ENCODE measurements around the gene FHDC1. TPM values are rescaled to one million over a fixed set of nuclear protein-coding genes. Genes with fewer than 3 reads are reported as not detected.

FHDC1 gene
- total RNA-seq, 1 experiment from 2014 or later, result 0.95 TPM

- DNase-seq, result no peak
- ChIA-PET POLR2A (ENCODE audit: unreplicated experiment) (no interaction called here), CTCF (no interaction called here)
- Histone ChIP-seq H3K27ac (ENCODE audit: low read length) (no peak overlapping the region), H4K20me1 (ENCODE audit: low read length) (no peaks in the 10 kb centered on the region), H3K79me2 (ENCODE audit: low read length) (no peaks in the 10 kb centered on the region), H3K36me3 (ENCODE audit: low read depth, low read length) (no peaks in the 10 kb centered on the region), H3K4me3 (ENCODE audit: low read length) (no peak overlapping the region), H2AFZ (ENCODE audit: low read length) (no peak overlapping the region), H3K4me1 (ENCODE audit: insufficient read depth, low read length) (no peaks in the 10 kb centered on the region), H3K9me3 (ENCODE audit: low read length) (no peaks in the 10 kb centered on the region), H3K9ac (ENCODE audit: low read length) (no peak overlapping the region), H3K9me2 (replicated peaks; ENCODE audit: low read length) (no peaks in the 10 kb centered on the region), H3K4me2 (ENCODE audit: low read length) (no peak overlapping the region), H3F3A (ENCODE audit: low read length, unreplicated experiment) (no peaks in the 10 kb centered on the region), H3K27me3 (ENCODE audit: low read length) (no peaks in the 10 kb centered on the region)
- TF ChIP-seq EZH2phosphoT487 (IDR thresholded peaks at IDR 0.05; ENCODE audit: borderline replicate concordance, low read length), result no peak
- TF ChIP-seq, protein P1, sequence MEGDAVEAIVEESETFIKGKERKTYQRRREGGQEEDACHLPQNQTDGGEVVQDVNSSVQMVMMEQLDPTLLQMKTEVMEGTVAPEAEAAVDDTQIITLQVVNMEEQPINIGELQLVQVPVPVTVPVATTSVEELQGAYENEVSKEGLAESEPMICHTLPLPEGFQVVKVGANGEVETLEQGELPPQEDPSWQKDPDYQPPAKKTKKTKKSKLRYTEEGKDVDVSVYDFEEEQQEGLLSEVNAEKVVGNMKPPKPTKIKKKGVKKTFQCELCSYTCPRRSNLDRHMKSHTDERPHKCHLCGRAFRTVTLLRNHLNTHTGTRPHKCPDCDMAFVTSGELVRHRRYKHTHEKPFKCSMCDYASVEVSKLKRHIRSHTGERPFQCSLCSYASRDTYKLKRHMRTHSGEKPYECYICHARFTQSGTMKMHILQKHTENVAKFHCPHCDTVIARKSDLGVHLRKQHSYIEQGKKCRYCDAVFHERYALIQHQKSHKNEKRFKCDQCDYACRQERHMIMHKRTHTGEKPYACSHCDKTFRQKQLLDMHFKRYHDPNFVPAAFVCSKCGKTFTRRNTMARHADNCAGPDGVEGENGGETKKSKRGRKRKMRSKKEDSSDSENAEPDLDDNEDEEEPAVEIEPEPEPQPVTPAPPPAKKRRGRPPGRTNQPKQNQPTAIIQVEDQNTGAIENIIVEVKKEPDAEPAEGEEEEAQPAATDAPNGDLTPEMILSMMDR (conservative IDR thresholded peaks at IDR 0.05; ENCODE audit: low read depth, low read length), result no peak
- TF ChIP-seq EZH2 (IDR thresholded peaks at IDR 0.05; ENCODE audit: low read length, unreplicated experiment), result no peak
- intact Hi-C loops (cut with micrococcal nuclease), result no loop called here
- no peak for ATAC-seq
- no TSS peak for BruUV-seq (replicated peaks)
Observed at GRCh38 chr4:153026591-153027346, 90.6 kb downstream of the FHDC1 start.

DNA sequence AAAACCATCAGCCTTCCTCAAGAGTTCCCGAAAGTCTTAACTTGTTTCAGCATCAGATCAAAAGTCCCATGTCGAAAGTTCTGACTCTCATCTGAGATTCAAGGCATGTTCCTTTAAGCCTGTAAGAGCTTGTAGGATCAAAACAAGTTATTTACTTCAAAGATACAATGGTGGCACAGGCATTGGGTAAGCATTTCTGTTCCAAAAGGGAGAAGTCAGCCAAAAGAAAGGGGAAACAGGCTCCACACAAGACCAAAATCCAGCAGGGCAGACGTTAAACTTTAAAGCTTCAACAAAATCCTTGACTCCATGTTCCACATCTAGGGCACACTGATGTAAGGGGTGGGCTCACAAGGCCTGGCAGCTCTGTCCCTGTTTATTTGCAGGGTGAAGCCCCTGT lies 91.7 kb downstream of the FHDC1 start:
- no peaks in the 10 kb centered on the region for H3F3A ChIP-seq (ENCODE audit: low read length, unreplicated experiment)
- no peak overlapping the region for H3K4me2 ChIP-seq (ENCODE audit: low read length)
- H3K4me1 ChIP-seq (ENCODE audit: insufficient read depth, low read length), result no peaks in the 10 kb centered on the region
- ATAC-seq (no peak), DNase-seq (no peak)
- TF ChIP-seq EZH2 (IDR thresholded peaks at IDR 0.05; ENCODE audit: low read length, unreplicated experiment), result no peak
- TF ChIP-seq, protein P1 (conservative IDR thresholded peaks at IDR 0.05; ENCODE audit: low read depth, low read length), result no peak
- TF ChIP-seq EZH2phosphoT487 (IDR thresholded peaks at IDR 0.05; ENCODE audit: borderline replicate concordance, low read length), result no peak
- H3K27me3 ChIP-seq (ENCODE audit: low read length), result no peaks in the 10 kb centered on the region
- H3K9me3 ChIP-seq (ENCODE audit: low read length), result no peaks in the 10 kb centered on the region
- H3K27ac ChIP-seq (ENCODE audit: low read length), result no peak overlapping the region
- CTCF ChIA-PET, result no interaction called here
- no peak overlapping the region for H2AFZ ChIP-seq (ENCODE audit: low read length)
- BruUV-seq (replicated peaks), result no TSS peak
- no peaks in the 10 kb centered on the region for H3K36me3 ChIP-seq (ENCODE audit: low read depth, low read length)
- no peaks in the 10 kb centered on the region for H3K9me2 ChIP-seq (replicated peaks; ENCODE audit: low read length)
- intact Hi-C loops (cut with micrococcal nuclease), result no loop called here
- H3K4me3 ChIP-seq (ENCODE audit: low read length), result no peak overlapping the region
- H3K79me2 ChIP-seq (ENCODE audit: low read length), result no peaks in the 10 kb centered on the region
- POLR2A ChIA-PET (ENCODE audit: unreplicated experiment), result no interaction called here
- H4K20me1 ChIP-seq (ENCODE audit: low read length), result no peaks in the 10 kb centered on the region
- H3K9ac ChIP-seq (ENCODE audit: low read length), result no peak overlapping the region

- ChIA-PET POLR2A (ENCODE audit: unreplicated experiment) (no interaction called here), CTCF (no interaction called here)
- BruUV-seq (replicated peaks), result no TSS peak
- Histone ChIP-seq H3K4me3 (ENCODE audit: low read length) (no peak overlapping the region), H3K9ac (ENCODE audit: low read length) (no peak overlapping the region), H3K4me1 (ENCODE audit: insufficient read depth, low read length) (no peaks in the 10 kb centered on the region), H3F3A (ENCODE audit: low read length, unreplicated experiment) (no peaks in the 10 kb centered on the region), H3K36me3 (ENCODE audit: low read depth, low read length) (no peaks in the 10 kb centered on the region), H3K27me3 (ENCODE audit: low read length) (no peaks in the 10 kb centered on the region), H3K27ac (ENCODE audit: low read length) (no peak overlapping the region), H3K9me3 (ENCODE audit: low read length) (no peaks in the 10 kb centered on the region), H3K79me2 (ENCODE audit: low read length) (no peaks in the 10 kb centered on the region), H3K4me2 (ENCODE audit: low read length) (no peak overlapping the region), H2AFZ (ENCODE audit: low read length) (no peak overlapping the region), H4K20me1 (ENCODE audit: low read length) (no peaks in the 10 kb centered on the region), H3K9me2 (replicated peaks; ENCODE audit: low read length) (no peaks in the 10 kb centered on the region)
- TF ChIP-seq, protein P1 (conservative IDR thresholded peaks at IDR 0.05; ENCODE audit: low read depth, low read length), result no peak
- no peak for TF ChIP-seq EZH2 (IDR thresholded peaks at IDR 0.05; ENCODE audit: low read length, unreplicated experiment)
- no peak for TF ChIP-seq EZH2phosphoT487 (IDR thresholded peaks at IDR 0.05; ENCODE audit: borderline replicate concordance, low read length)
- DNase-seq (no peak), ATAC-seq (no peak)
- intact Hi-C loops (cut with micrococcal nuclease), result no loop called here
Observed at GRCh38 chr4:153028535-153028934, 92.4 kb downstream of the FHDC1 start.
